Jurkat, Clone E6-1 (cell line): Measurements from ENCODE around the gene SEC31B.
A peak's percentile ranks its signal among the peaks of the same experiment; 100 is the strongest.

Experiments used
- DNase-seq: peaks from one replicate; pipeline ENCODE4 v3.0.0-alpha.2; 2011; ENCODE audit warnings: low read depth, low spot score
- H3K4me3 ChIP-seq: 2 replicates; pipeline ENCODE4 v1.5.1; 2011; ENCODE audit warnings: mild to moderate bottlenecking, low read length, control low read depth, moderate library complexity

SEC31B gene

GRCh38 chr10:100534726-100535125 lies 15.1 kb upstream of the SEC31B start:
- peak; percentile 74 for DNase-seq
- H3K4me3 ChIP-seq: no peak overlapping the region; the same call in 1 of the 2 replicates

DNA sequence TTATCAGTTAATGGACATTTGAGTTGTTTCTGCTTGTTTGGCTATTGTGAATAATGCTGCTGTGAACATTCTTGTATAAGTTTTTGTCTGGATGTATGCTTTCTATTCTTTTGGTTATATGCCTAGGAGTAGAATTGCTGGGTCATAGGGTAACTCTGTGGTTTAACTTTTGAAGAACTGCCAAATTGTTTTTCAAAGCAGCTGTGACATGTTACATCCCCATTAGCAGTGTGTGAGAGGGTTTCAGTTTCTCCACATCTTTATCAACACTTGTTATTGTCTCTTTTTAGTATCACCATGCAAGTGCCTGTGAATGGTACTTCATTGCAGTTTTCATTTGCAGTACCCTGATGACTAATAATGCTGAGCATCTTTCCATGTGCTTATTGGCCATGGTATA lies 12.1 kb upstream of the SEC31B start:
- DNase-seq: no peak
- no peak overlapping the region for H3K4me3 ChIP-seq

DNA sequence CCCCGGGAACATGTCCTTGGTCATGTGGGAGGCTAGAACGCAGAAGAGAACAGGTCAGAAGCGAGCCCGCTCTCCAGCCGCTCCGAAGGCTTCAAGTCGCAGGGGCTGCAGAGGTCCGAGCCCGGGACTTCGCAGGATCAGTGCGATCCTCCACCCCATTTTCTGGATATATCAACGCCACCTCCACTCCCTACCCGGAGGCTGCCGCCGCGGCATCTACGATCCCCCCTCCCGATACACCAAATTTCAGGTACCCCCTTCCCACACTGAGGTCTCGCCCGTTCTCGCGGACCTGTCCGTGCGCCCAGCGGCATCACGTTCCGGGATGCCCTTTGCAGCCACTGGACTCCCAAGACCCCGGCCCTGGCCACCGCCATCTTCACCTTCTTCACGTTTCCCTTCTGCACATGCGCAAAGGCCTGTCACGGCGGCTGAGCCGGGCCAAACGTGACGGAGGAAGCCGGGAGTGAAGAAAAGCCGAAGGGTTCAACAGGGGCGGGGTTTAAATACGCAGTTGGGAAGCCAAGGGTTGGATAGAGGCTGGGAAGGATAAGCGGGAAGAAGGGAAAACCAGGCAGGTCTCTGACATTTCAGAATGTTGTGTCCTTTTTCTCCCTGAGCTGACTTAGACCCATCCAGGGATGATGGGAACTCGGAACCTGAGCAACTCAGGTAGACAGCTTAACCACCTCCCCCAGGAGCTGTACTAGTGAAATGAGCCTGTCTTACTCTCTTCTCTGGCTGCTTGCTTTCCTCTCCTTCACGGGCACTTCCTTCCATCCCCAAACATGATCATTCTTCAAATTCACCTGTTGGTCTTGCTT lies 10.0 kb upstream of the SEC31B start, which contains the start of gene NDUFB8:
TSS of gene NDUFB8 (minus strand) at position 397 of the 824 bp plus-strand sequence. CDS start at position 377, 20 bp downstream.
- H3K4me3 ChIP-seq: peak within 1 kb of the TSS; percentile 80
- no peak for DNase-seq

- peak overlapping the region; percentile 80 for H3K4me3 ChIP-seq
- no peak for DNase-seq
Measured at GRCh38 chr10:100528921-100529474, 9.3 kb upstream of the SEC31B start.

DNA sequence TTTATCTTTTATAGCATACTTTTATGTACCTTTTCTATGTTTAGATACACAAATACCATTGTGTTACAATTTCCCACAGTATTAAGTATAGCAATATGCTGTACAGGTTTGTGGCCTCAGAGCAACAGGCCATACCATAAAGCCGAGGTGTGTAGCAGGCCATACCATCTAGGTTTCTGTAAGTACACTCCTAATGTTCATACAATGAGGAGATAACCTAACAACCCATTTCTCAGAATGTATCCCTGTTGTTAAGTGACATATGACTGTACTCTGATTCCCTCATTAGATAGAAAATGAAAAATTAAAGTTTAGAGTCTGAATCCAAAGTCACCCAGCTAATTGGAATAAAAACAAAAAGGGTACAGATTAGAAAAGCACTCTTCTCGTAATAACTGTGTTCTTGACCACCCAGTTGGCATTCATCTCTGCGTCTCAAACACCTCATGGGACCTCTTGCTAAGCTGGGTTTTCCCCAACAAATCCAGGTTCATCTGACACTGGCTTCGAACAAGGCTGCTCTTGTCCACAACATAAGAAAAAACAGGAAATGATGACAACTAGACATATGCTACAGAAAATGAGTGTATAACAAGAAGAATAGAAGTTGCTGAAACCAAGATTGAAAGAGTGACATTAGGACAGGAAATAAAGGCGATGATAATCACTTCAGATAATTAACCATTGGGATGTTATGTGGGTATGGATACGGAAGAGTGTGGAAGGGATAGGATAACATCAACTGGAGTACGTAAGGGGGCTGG lies 8.6 kb upstream of the SEC31B start:
- DNase-seq: no peak
- peak overlapping the region; percentile 80 for H3K4me3 ChIP-seq

- no peak for DNase-seq
Measured at GRCh38 chr10:100524638-100525037, 5.0 kb upstream of the SEC31B start.

DNA sequence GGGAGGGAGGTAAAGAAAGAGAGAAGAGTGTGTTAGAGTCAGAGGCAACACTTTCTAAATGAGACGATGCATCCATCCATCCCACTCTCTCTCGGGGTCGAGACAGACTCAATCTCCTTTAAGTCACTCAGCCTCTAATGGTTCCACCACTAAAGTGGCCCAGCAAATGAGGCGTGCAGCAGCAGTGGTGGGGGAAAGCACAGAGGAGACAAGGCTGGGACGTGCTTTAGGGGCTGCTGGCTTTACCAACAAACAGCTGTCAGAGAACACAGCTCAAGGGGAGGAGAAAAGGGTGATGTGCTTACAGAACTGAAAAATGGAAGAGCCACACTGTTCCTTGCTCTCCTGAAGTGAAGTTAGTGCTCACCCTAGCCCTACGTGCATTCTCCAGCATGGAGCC lies 4.5 kb upstream of the SEC31B start:
- DNase-seq: no peak
- H3K4me3 ChIP-seq: peak overlapping the region; percentile 11; the same call in 1 of the 2 replicates

More at GRCh38 chr10:100524638-100525037, 5.0 kb upstream of the SEC31B start:
- H3K4me3 ChIP-seq: peak overlapping the region; percentile 11; the same call in 1 of the 2 replicates

DNA sequence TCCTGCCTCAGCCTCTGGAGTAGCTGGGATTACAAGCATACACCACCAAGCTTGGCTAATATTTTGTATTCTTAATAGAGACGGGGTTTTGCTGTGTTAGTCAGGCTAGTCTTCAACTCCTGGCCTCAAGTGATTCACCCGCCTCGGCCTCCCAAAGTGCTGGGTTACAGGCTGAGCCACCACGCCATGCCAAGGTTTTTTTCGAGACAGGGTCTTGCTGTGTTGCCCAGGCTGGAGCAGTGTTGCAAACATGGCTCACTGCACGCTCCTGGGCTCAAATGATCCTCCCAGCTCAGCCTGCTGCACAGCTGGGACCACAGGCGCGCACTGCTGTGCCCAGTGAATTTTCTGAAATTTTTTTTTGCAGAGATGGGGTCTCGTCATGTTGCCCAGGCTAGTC lies 3.3 kb upstream of the SEC31B start:
- no peak for DNase-seq
- H3K4me3 ChIP-seq: no peak overlapping the region

DNA sequence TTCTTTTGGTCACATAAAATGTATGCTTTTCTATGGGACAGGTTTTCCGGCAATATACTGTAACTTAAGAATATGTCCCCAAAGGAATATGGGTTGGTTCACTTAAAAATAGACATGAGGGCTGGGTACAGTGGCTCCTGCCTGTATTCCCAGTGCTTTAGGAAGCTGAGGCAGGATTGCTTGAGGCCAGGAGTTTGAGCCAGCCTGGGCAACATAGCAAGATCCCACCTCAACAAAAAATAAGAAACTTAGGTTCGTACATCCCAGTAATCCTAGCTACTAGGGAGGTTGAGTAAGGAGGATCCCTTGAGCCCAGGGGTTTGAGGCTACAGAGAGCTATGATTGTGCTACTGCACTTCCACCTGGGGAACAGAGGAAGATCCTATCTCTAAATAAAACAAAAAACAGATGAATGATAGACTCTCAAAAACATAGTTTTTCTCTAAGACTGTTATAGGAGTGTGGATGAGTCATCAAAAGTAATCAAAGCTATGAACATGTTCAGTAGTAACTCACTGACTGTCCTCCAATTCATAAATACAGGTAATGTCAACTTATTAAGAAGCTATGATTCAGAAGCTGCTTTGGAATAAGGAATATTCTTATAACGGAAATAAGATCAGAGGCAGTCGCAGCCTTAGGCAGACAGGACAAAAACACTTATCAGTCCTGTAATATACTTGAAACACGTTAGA lies 2.6 kb upstream of the SEC31B start:
- no peak for DNase-seq
- no peak overlapping the region for H3K4me3 ChIP-seq

- no peak for DNase-seq
- no peak overlapping the region for H3K4me3 ChIP-seq
Measured at GRCh38 chr10:100520811-100521210, 1.1 kb upstream of the SEC31B start.

- peak; percentile 63 for DNase-seq
Measured at GRCh38 chr10:100518761-100519241, 860 bp downstream of the SEC31B start.

DNA sequence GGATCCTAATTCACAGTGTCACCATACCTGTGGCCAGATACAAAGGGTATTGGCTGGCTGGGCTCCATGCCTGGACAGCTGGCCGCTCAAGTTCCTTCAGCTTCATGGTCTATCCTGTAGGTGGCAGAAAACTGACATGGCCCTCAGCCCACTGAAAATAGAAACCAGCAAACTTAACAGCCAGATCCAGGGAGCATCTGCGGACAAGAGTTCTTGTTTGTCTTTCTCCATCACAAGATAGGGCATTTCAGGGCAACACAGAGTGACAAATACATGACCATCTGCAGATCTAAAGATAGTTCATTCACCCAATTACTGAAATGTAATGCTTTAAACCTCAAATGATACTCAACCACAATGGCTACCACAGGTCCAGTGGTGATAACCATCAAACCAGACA lies 2.8 kb downstream of the SEC31B start:
- DNase-seq: no peak
- no peak overlapping the region for H3K4me3 ChIP-seq

More at GRCh38 chr10:100518761-100519241, 860 bp downstream of the SEC31B start:
- H3K4me3 ChIP-seq: no peak overlapping the region

GRCh38 chr10:100515612-100516011 lies 4.0 kb downstream of the SEC31B start:
- no peak for DNase-seq
- no peak overlapping the region for H3K4me3 ChIP-seq

DNA sequence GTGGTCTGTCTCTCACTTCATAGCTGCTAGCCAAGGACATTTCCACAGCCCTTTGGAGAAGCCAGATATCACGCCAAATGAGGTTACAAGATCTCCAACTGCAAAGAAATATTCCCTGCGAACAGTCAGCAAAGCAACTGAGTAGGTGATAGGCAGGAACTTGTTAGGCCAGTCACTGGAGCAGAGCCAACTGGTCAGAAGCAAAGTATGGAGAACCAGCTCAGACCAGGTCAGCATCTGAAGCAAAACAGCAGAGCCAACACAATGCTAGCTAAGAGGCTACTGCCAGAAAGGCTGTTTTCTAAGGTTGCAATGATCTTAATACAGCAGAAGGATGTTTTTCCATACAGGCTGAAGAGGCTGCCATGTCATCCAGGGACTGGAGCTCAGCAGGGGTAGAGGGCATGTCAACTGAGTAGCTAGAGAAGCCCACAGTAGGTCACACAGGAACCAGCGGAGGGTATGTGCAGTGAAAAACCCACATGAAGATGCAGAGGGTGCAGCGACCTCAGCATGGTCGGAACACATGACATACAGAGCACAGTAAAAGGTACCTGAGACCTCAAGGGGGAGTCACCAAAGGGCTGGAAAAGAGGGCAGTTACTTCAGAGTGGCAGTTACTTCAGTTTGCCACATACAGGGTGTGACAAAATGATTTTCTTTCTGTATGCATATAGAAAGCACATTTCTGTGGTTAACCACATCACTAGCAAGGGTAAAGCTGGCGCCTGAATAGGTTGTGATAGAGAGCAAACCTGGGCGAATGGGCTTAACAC lies 8.9 kb downstream of the SEC31B start:
- peak overlapping the region; percentile 34 for H3K4me3 ChIP-seq
- peak; percentile 100 for DNase-seq

- peak overlapping the region; percentile 47 for H3K4me3 ChIP-seq
- peak; percentile 89 for DNase-seq
Measured at GRCh38 chr10:100509241-100509840, 10.3 kb downstream of the SEC31B start.

- peak overlapping the region; percentile 47 for H3K4me3 ChIP-seq
- DNase-seq: peak; percentile 95
Measured at GRCh38 chr10:100508691-100509150, 10.9 kb downstream of the SEC31B start.

DNA sequence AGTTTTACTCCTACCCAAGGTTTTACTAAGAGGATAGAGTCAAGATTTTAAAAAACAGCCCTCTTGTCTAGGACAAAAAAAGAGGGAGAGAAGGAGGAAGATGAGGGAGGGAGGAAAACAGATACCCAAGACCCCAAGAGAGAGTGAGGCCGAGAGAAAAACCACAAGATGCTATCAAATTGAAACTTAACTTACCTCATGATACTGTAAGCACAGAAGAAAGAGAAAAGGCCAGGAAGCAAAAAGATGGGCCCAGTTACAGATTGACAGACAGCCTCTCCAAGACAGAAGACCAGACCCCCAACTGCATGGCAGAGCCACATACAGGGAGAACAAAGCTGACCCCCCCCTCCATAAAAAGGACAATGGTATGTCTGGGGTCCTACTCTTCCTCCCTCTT lies 11.4 kb downstream of the SEC31B start:
- peak; percentile 48 for DNase-seq
- H3K4me3 ChIP-seq: peak overlapping the region; percentile 47

GRCh38 chr10:100507357-100507732 lies 12.3 kb downstream of the SEC31B start:
- H3K4me3 ChIP-seq: no peak overlapping the region
- DNase-seq: no peak
